GM19372 (cell line): ENCODE data around the gene CERS3.

Source experiments
- ATAC-seq: cut with Tn5 transposase; IDR thresholded peaks from one replicate; pipeline ENCODE4 v1.9.1; 2021; ENCODE audit warnings: mild to moderate bottlenecking, low read depth, moderate library complexity; ENCODE audit not compliant: unreplicated experiment

CERS3 gene

GRCh38 chr15:100531204-100531603 lies 2.5 kb upstream of the CERS3 start:
- ATAC-seq: no peak

- ATAC-seq: no peak
These were observed 806 bp upstream of the CERS3 start for GRCh38 chr15:100529556-100529955.

DNA sequence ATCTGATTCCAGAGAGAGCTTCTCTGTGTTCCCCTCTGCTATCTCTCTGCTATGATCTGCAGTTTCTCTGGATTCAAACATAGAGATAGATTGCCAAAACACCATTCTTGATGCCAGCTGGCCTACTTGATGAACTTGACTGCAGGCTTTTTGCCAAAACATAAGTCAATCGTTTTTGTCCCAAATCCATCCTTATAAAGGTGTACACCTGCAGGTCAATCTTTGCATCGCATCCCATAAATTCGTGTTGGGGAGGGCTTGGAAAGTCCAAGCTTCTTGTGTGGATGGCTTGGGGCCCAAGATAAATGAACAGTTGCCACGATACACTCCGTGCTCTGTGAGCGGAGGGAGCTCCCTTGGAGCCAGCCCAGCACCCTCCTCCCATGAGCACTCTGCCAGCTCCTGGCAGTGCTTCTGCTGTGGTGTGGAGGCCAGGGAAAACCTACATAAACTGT lies 2.7 kb downstream of the CERS3 start:
- no peak for ATAC-seq

GRCh38 chr15:100525436-100525835 lies 3.3 kb downstream of the CERS3 start:
- no peak for ATAC-seq

- no peak for ATAC-seq
These were observed 4.4 kb downstream of the CERS3 start for GRCh38 chr15:100524326-100524725.

DNA sequence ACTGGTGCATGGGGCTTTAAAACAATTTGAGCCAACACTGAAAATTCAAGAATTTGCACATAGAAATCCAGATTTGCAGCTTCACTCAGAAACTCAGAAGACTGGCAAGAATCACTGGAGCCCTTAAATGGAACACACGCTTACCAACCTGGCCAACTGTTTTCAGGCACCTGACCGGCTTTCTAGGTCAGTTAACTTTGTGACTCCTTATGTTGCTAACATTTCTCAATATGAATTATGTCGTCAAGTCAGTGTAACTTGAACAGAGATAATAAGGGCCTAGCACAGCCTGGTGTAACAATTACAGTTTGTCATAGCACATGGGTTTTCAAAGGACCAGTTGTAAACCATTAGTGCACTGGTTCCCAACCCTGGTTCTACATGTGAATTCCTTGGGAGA lies 6.8 kb downstream of the CERS3 start:
- ATAC-seq: no peak

DNA sequence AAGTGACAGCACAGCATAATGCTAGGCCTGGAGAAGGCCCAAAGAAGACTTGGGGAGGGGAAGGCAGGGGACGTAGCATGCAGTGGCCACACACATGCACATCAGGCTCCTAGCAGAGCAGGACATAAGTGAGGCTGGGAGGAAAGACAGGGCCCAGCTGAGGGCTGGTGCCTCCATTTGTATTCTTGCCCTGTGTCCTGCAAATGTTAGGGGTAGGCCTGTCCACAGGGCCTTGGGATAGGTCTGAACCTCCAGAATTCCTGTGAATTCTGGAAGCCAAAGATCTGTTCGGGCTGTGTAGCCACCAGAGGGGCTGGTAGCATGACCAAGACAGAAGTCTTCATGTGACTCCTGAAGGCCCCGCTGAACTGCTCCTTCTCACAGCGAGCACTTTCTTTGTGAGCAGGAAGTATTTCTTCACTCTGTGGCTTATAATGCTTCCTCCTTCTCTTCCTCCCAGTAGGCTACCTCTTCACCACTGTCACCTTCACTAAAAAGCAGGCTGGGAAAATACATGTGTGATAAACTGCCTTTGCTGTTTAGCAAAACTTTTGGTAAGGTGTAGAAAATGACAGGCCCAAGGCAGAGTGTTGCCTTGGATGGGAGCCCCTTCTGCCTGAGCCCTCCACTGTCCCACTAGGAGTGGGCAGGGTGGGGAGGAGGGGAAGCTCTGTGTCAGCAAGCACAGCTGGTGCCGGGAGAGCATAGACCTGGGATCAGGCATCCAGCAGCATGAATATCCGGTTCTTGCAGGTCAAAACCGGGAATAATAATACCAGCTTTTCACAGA lies 8.4 kb downstream of the CERS3 start:
- no peak for ATAC-seq

DNA sequence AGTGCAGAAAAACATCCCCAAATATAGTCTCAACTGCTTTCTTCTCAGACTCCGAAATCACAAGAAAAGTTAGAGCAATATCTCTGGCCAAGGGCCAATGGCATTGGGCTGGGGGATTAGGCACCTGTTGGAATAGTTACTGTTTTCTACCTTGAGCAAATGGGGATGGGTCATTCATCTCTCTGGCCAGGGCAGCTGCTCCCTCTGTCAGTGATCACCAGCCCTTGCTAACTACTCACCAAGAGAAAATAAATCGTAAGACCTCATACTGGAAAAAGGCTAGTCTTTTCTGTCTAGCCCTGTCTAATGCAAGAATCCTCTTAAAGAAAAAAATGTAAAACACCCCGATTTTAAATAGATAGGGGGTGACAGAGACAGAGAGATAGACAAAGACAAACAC lies 10.9 kb downstream of the CERS3 start:
- ATAC-seq: no peak

GRCh38 chr15:100516643-100517512 lies 11.9 kb downstream of the CERS3 start:
- ATAC-seq: no peak

GRCh38 chr15:100515758-100516157 lies 13.0 kb downstream of the CERS3 start:
- ATAC-seq: no peak

DNA sequence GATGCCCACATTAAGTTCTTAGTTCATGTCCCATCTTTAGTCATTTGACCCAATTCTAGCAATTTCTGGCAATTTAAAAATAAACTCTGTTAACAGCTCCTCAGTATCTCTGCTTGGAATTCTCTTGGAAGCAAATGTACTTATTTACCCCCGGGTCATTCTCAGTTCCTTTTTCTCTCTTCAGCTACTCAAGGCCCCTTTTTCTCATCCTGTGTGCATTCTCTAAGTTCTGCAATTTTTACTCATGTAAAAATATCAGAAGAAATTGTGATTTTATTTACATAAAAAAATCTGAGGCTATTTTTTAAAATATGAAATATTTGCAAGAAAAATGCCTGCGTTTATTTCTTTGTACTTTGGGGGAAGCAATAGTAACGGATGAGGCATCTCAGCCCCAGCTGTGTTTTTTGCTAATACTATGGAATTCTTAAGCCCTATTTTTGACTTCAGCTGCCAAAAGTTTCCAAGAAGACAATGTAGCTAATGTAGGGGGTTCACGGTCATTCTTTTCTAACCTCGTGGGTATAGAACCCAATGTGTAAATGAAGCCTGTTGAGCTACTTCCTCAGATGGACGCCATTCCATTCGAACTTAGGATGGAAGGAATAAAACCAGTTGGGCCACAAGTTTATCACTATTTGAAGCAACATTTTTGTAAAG lies 20.0 kb downstream of the CERS3 start:
- no peak for ATAC-seq

GRCh38 chr15:100502651-100503050 lies 26.1 kb downstream of the CERS3 start:
- ATAC-seq: no peak

DNA sequence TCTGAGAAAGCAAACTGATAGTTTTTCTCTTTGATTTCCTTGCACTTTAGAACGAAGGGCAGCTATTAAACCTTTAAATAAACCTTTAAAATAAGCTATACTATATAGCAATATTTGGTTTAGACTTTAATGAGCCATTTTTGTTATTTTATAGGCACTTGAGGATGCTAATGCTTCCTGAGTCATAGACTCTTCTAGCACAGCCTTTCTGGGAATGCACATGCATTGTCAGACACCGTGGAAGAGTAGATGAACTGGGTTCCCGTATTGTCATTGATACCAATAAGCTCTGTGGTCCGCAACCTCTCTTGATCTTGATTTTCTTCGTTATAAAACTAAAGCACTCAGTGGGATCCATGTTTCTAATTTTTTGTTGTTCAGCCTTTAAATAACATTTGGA lies 27.6 kb downstream of the CERS3 start:
- ATAC-seq: no peak

DNA sequence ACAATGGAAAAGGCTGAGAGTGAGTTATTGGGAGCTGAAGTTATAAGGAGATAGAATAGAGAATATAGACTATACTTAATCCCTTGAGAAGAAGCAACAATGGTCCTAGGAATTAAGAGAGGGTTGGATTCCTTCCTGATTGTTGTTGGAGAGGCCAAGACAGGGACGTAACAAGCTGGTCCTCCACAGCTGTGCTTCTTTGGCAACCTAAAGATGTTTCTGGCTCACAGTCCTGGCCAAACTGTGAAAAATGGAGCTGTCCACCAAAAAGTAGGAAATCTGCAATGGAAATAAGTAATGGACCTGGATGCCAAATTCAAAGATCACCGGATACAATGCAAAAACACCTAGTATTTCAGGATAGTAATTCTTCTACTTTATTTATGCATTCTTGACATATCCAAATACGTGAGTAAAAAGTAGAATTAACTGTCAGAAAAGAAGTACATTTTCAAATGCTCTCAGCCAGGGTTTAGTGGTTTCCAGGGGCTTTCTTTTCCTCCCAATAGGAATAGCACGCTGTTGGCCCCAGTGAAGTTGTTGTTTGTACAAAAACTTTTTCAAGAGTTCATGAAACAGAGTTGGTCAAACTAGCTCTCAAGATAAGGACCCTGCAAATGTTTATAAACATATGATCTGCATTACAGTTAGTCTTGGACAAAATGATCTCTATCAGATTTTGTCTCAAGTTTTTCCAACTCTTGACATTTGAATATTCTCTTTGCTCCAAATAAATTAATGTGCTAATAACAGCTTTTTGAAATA lies 28.3 kb downstream of the CERS3 start:
- ATAC-seq: no peak

DNA sequence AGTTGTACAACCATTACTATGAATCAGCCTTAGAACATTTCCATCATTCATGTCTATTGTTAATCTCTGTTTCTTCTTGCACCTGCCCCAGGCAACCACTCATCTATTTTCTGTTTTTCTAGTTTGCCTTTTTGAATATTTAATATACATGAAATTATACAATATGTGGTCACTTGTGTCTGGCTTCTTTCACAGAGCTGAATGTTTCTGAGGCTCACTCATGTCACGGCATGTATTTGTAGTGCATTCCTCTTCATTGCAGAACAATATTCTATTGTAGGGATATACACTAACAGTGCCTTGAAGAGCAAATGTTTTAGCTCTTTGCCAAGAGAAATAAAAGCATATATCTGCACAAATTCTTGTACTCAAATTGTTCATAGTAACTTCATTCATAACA lies 32.9 kb downstream of the CERS3 start:
- ATAC-seq: no peak

- ATAC-seq: no peak
These were observed 35.5 kb downstream of the CERS3 start for GRCh38 chr15:100493213-100493612.

DNA sequence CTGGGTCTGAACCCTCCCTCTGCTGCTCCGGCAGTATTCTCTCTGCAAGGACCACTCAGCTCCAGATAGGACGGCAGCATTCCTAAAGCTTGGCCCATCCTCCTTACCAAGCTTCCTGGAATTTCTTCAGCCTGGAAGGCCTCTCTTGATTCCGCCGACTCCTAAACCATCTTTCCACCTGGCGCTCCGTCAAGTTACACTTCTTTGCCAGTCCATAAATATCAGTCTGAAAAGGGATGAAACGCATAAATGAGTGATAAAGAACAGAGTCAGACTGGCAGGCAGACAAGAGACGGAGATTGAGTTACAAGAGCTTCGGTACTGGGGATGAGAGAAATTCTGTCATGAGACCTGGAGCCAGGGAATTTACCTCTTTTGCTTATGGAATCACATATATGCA lies 44.3 kb downstream of the CERS3 start:
- ATAC-seq: no peak

DNA sequence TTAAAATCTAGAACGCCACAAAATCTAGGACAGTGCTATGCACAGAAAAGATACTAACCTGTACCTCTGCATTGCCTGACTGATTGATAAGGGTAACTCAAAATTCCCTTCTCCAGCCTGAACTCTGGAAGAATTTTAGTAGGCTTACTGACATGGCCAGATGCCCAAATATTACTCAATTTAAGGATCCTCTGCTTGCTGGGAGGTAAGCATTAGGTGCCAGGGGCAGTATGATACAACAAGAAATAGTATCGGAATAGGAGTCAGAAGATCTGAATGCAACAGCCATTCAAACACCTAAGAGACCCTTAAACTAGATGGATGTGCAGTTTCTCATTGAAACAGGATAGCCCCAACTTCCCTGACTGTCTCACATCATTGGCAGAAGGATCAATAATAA lies 45.4 kb downstream of the CERS3 start:
- ATAC-seq: no peak

DNA sequence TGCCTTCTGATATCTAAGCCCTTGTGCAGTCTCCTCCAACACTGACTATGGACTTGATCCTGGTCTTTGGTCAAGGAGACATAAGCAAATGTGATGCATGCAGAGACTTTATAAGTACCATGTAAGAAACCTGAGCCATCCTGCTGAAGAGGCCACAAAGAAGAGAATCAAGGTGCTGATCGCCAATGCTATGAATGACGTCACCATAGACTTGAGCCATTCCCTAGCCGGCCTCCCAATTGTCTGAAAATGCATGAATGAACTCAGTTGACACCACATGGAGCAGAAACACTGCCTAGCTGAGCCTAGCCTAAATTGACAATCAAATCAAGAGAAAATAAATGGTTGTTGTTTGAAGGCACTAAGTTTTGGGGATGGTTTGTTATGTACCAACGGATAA lies 51.9 kb downstream of the CERS3 start:
- no peak for ATAC-seq

DNA sequence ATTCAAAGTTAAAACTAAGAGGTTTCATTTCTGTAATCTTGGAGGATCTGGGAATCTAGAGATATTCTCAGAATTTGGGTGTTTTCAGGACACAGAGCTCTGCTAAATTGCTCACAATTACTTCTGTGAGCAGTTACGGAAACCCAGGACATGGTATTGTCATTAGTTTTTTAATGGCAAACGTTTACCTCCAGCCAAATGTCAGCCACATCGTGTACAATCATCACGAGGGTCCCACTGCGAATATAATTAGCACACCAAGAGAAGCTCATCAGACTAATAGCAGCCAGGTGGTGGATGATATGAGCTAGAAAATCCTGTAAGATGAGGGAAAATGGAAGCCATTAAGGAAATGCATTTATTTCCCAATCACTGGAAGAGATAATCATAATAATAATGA lies 56.0 kb downstream of the CERS3 start:
- no peak for ATAC-seq
